MCF 10A (cell line): ENCODE data around the gene CGNL1. TPM values are rescaled to one million over a fixed set of nuclear protein-coding genes. Genes with fewer than 3 reads are reported as not detected.

Source experiments
- BruUV-seq: library from RNA; stranded (reverse); fragments of 400-500 nt; replicated peaks from 2 replicates; lab custom pipeline; 2021; lab: Mats Ljungman, UMichigan
- CTCF ChIA-PET: fragments of 300-600 bp; sonication (Branson Sonifier 250); formaldehyde crosslinking; extraction: SDS; loops from one replicate; lab custom pipeline; 2021; ENCODE audit warnings: antibody characterized with exemption, inconsistent platforms; lab: Yijun Ruan, JAX
- POLR2A ChIA-PET: fragments of 300-600, 350-650 bp; sonication (Branson Sonifier 250); formaldehyde crosslinking; extraction: SDS; loops from one replicate; lab custom pipeline; 2020; ENCODE audit warnings: antibody characterized with exemption, inconsistent platforms; lab: Yijun Ruan, JAX
- DNase-seq: peaks from one replicate; pipeline ENCODE4 v3.0.0-alpha.2; 2018; ENCODE audit not compliant: unreplicated experiment
- H3K27ac Mint-ChIP-seq: one replicate; pipeline ENCODE4 v1.8.0; 2022; ENCODE audit warnings: mild to moderate bottlenecking, low read depth, mixed read lengths; ENCODE audit not compliant: unreplicated experiment
- H3K27me3 Mint-ChIP-seq: one replicate; pipeline ENCODE4 v1.8.0; 2022; ENCODE audit warnings: mixed read lengths; ENCODE audit not compliant: insufficient read depth, unreplicated experiment
- H3K36me3 Mint-ChIP-seq: one replicate; pipeline ENCODE4 v1.8.0; 2022; ENCODE audit warnings: mild to moderate bottlenecking, moderate library complexity, mixed read lengths; ENCODE audit not compliant: insufficient read depth, unreplicated experiment
- H3K4me1 Mint-ChIP-seq: one replicate; pipeline ENCODE4 v1.8.0; 2022; ENCODE audit warnings: mixed read lengths; ENCODE audit not compliant: insufficient read depth, unreplicated experiment
- H3K4me3 Mint-ChIP-seq: one replicate; pipeline ENCODE4 v1.8.0; 2022; ENCODE audit warnings: mild to moderate bottlenecking, moderate library complexity, mixed read lengths; ENCODE audit not compliant: unreplicated experiment
- H3K9me3 Mint-ChIP-seq: one replicate; pipeline ENCODE4 v1.8.0; 2022; ENCODE audit warnings: mixed read lengths; ENCODE audit not compliant: unreplicated experiment
- intact Hi-C: fragments of 100-400 bp; cut with micrococcal nuclease; formaldehyde crosslinking; loops from 2 replicates; pipeline ENCODE4 v1.14.1; 2022
- total RNA-seq: library from RNA; stranded (reverse); gene quantifications from 2 replicates; pipeline ENCODE4 v1.2.3, GENCODE V29; 2022
- TF ChIP-seq, protein P1 (sequence below): fragments of 200-600 bp; IDR thresholded peaks from one replicate; pipeline ENCODE4 v1.8.0; 2022; ENCODE audit warnings: antibody characterized with exemption, mild to moderate bottlenecking; ENCODE audit not compliant: unreplicated experiment

The CGNL1 gene
- total RNA-seq, 1 experiment from 2014 or later, result 0.05 TPM

DNA sequence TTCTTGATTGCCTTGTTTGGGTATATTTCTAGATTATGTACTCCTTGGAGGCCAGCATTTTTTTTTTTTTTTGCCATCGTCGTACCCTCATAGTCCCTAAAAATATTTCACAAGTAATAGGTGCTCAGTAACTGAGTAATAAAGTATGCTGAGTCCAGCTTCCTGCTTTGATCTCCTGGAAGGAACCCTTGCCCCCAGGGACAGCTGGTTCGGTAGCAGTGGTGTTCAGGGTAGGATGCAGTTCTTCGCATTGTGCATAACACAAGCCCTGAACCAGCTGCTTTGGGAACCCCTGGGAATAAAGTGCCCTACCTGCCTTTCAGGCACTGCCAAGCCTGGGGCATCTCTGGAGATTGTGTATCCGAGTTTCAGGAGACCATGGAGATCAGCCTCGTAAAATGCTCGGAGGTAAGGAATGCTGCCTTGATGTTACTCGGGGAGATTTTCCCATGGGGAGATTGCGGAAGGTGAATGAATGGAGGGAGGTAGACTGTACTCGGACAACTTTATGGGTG, 223.0 kb downstream of the CGNL1 start:
- no peaks in the 10 kb centered on the region for H3K9me3 Mint-ChIP-seq
- BruUV-seq, result no TSS peak
- peaks cover 13% of the 10 kb centered on the region for H3K4me1 Mint-ChIP-seq
- no peak for DNase-seq
- H3K36me3 Mint-ChIP-seq, result no peaks in the 10 kb centered on the region
- H3K27me3 Mint-ChIP-seq, result no peaks in the 10 kb centered on the region
- intact Hi-C loops, result no loop called here
- TF ChIP-seq, protein P1, sequence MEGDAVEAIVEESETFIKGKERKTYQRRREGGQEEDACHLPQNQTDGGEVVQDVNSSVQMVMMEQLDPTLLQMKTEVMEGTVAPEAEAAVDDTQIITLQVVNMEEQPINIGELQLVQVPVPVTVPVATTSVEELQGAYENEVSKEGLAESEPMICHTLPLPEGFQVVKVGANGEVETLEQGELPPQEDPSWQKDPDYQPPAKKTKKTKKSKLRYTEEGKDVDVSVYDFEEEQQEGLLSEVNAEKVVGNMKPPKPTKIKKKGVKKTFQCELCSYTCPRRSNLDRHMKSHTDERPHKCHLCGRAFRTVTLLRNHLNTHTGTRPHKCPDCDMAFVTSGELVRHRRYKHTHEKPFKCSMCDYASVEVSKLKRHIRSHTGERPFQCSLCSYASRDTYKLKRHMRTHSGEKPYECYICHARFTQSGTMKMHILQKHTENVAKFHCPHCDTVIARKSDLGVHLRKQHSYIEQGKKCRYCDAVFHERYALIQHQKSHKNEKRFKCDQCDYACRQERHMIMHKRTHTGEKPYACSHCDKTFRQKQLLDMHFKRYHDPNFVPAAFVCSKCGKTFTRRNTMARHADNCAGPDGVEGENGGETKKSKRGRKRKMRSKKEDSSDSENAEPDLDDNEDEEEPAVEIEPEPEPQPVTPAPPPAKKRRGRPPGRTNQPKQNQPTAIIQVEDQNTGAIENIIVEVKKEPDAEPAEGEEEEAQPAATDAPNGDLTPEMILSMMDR, result no peak
- H3K4me3 Mint-ChIP-seq, result no peak overlapping the region
- ChIA-PET CTCF (interaction anchor here (0.6 to 5.5 kb wide), 5 partner anchors 8 to 583 kb away, joined by 3 to 33 read pairs (median 5); no protein-coding TSS in a partner anchor), POLR2A (interaction anchor here (3.0 kb wide), 1 partner anchor 12 kb away, joined by 14 read pairs; no protein-coding TSS in a partner anchor)
- H3K27ac Mint-ChIP-seq, result no peak overlapping the region

DNA sequence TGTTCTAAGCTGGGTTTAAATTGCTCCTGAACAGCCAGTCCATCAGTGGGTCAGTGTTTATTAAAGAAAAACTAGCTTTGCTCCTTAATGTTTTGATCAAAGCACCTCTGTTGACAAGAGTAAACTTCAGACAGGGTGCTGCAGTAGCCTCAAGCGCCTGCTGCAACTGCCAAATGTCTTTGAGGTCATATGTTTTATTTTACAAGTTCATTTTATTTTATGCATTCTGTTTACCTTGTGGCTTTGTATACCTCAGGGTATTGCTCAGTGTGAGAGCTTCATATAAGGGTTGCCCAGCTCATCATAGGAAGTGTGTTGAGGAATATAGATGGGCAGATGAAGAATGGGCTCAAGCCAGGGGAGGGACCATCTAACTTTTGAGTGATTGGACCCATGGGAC, 223.9 kb downstream of the CGNL1 start:
- DNase-seq, result no peak
- ChIA-PET CTCF (interaction anchor here (3.3 to 5.5 kb wide), 2 partner anchors 11 to 40 kb away, joined by 23 to 33 read pairs; no protein-coding TSS in a partner anchor), POLR2A (no interaction called here)
- Mint-ChIP-seq H3K4me1 (peaks cover 9% of the 10 kb centered on the region), H3K27me3 (no peaks in the 10 kb centered on the region), H3K36me3 (no peaks in the 10 kb centered on the region), H3K9me3 (no peaks in the 10 kb centered on the region), H3K4me3 (no peak overlapping the region), H3K27ac (no peak overlapping the region)
- intact Hi-C loops, result no loop called here
- TF ChIP-seq, protein P1, result no peak
- BruUV-seq, result no TSS peak

Other genes starting within 250 kb of the CGNL1 start
- gene MYZAP, start 215.4 kb downstream of the CGNL1 start, total RNA-seq, result 0.96 and 1.3 TPM in 2 replicates